Measurements from ENCODE around the gene APOH.

The APOH gene

GRCh38 chr17:66234611-66235010 lies 5.4 kb upstream of the APOH start:
- DNase-seq: no peak

- DNase-seq: no peak
Observed at GRCh38 chr17:66233023-66233753, 4.0 kb upstream of the APOH start.

- no peak for DNase-seq
Observed at GRCh38 chr17:66230922-66231591, 1.8 kb upstream of the APOH start.

GRCh38 chr17:66229783-66230538 lies 746 bp upstream of the APOH start:
- no peak for DNase-seq

- no peak for DNase-seq
Observed at GRCh38 chr17:66227212-66228045, 1.8 kb downstream of the APOH start.

- no peak for DNase-seq
Observed at GRCh38 chr17:66222798-66223350, 6.3 kb downstream of the APOH start.

- DNase-seq: no peak
Observed at GRCh38 chr17:66221755-66222530, 7.3 kb downstream of the APOH start.

- DNase-seq: no peak
Observed at GRCh38 chr17:66221343-66221742, 7.9 kb downstream of the APOH start.

GRCh38 chr17:66220079-66220835 lies 9.0 kb downstream of the APOH start:
- no peak for DNase-seq

GRCh38 chr17:66215529-66215911 lies 13.7 kb downstream of the APOH start:
- DNase-seq: no peak

- peak; percentile 80 for DNase-seq
Observed at GRCh38 chr17:66214884-66215528, 14.2 kb downstream of the APOH start.

- DNase-seq: no peak
Observed at GRCh38 chr17:66211047-66211810, 18.0 kb downstream of the APOH start.

GRCh38 chr17:66210208-66210574 lies 19.0 kb downstream of the APOH start:
- DNase-seq: no peak

GRCh38 chr17:66207936-66208335 lies 21.3 kb downstream of the APOH start:
- no peak for DNase-seq

GRCh38 chr17:66203274-66204015 lies 25.8 kb downstream of the APOH start:
- DNase-seq: no peak

- peak; percentile 60 for DNase-seq
Observed at GRCh38 chr17:66200685-66201092, 28.5 kb downstream of the APOH start.

- no peak for DNase-seq
Observed at GRCh38 chr17:66198242-66198641, 31.0 kb downstream of the APOH start.

- DNase-seq: no peak
Observed at GRCh38 chr17:66192378-66192687, 36.9 kb downstream of the APOH start.

All from NCI-H1092 treated with DMSO at 0.1 percent for 48 hours (cell line).